HEK293 (cell line): Measurements from ENCODE around the gene NHSL2.
A peak's percentile ranks its signal among the peaks of the same experiment; 100 is the strongest.

Source experiments
- CTCF ChIA-PET: fragments of 350-600 bp; formaldehyde crosslinking; extraction: SDS; loops from one replicate; lab custom pipeline; 2021; ENCODE audit warnings: antibody characterized with exemption; lab: Yijun Ruan, JAX
- POLR2A ChIA-PET: fragments of 300-600 bp; formaldehyde crosslinking; extraction: SDS; loops from one replicate; lab custom pipeline; 2020; ENCODE audit warnings: antibody characterized with exemption, inconsistent platforms; lab: Yijun Ruan, JAX
- H3K27ac ChIP-seq: fragments of 200-500 bp; sonication (Bioruptor generic); 2 replicates; pipeline ENCODE4 v1.5.1; 2014; ENCODE audit warnings: low read depth, low read length, control low read depth, inconsistent platforms; ENCODE audit errors: extremely low read depth
- H3K36me3 ChIP-seq, 2 experiments: fragments of 200-500 bp in 1 of 2; sonication (Bioruptor generic) in 1 of 2; 1 replicate in 1 of 2; 2 replicates in 1 of 2; pipeline ENCODE4 v1.5.1; 2014 to 2017; ENCODE audit warnings: inconsistent platforms in 2 of 2, low read length in 2 of 2; ENCODE audit not compliant: control insufficient read depth in 2 of 2, insufficient read depth in 1 of 2
- H3K4me1 ChIP-seq: fragments of 200-500 bp; sonication (Bioruptor generic); 2 replicates; pipeline ENCODE4 v1.5.1; 2014; ENCODE audit warnings: mild to moderate bottlenecking, low read length, inconsistent platforms; ENCODE audit not compliant: control insufficient read depth, insufficient read depth
- H3K4me3 ChIP-seq: 2 replicates; pipeline ENCODE4 v1.5.1; 2011; ENCODE audit warnings: low read depth, mild to moderate bottlenecking, control low read depth, low read length, moderate library complexity
- H3K9me3 ChIP-seq: fragments of 200-500 bp; sonication (Bioruptor generic); 2 replicates; pipeline ENCODE4 v1.5.1; 2014; ENCODE audit warnings: low read depth, low read length, inconsistent platforms; ENCODE audit not compliant: control insufficient read depth, insufficient read depth
- HIC1 ChIP-seq: fragments of 450-650 bp; formaldehyde crosslinking; IDR thresholded peaks from 2 replicates; pipeline ENCODE4 v1.5.1; 2016; ENCODE audit warnings: missing biosample characterization, missing genetic modification characterization
- PRDM4 ChIP-seq: fragments of 450-650 bp; formaldehyde crosslinking; IDR thresholded peaks from 2 replicates; pipeline ENCODE4 v1.5.1; 2017; ENCODE audit warnings: missing biosample characterization, missing genetic modification characterization
- SALL2 ChIP-seq: fragments of 450-650 bp; formaldehyde crosslinking; IDR thresholded peaks from 2 replicates; pipeline ENCODE4 v1.5.0; 2017; ENCODE audit warnings: missing biosample characterization, mild to moderate bottlenecking, missing genetic modification characterization, borderline replicate concordance
- SETDB1 ChIP-seq: IDR thresholded peaks from one replicate; pipeline ENCODE4 v1.6.1; 2017; ENCODE audit warnings: mild to moderate bottlenecking, low read length, moderate library complexity, mixed read lengths; ENCODE audit not compliant: insufficient read length
- TCF7L2 ChIP-seq: IDR thresholded peaks from 2 replicates; pipeline ENCODE4 v1.6.1; 2011; ENCODE audit warnings: low read depth, mild to moderate bottlenecking, inconsistent platforms, low read length, moderate library complexity, borderline replicate concordance
- ZBTB10 ChIP-seq: fragments of 450-650 bp; formaldehyde crosslinking; IDR thresholded peaks from 2 replicates; pipeline ENCODE4 v1.5.1; 2016; ENCODE audit warnings: missing biosample characterization, missing genetic modification characterization
- ZBTB20 ChIP-seq: fragments of 450-650 bp; formaldehyde crosslinking; IDR thresholded peaks from 2 replicates; pipeline ENCODE4 v1.5.1; 2016; ENCODE audit warnings: missing biosample characterization, missing genetic modification characterization
- ZBTB48 ChIP-seq: fragments of 450-650 bp; formaldehyde crosslinking; IDR thresholded peaks from 2 replicates; pipeline ENCODE4 v1.5.1; 2016; ENCODE audit warnings: missing biosample characterization, missing genetic modification characterization
- ZNF114 ChIP-seq: fragments of 450-650 bp; formaldehyde crosslinking; IDR thresholded peaks from 2 replicates; pipeline ENCODE4 v1.5.0; 2017; ENCODE audit warnings: missing biosample characterization, missing genetic modification characterization
- ZNF24 ChIP-seq: fragments of 450-650 bp; formaldehyde crosslinking; IDR thresholded peaks from 2 replicates; pipeline ENCODE4 v1.5.1; 2016; ENCODE audit warnings: missing biosample characterization, missing genetic modification characterization
- ZNF350 ChIP-seq: fragments of 450-650 bp; formaldehyde crosslinking; IDR thresholded peaks from 2 replicates; pipeline ENCODE4 v1.5.0; 2017; ENCODE audit warnings: missing biosample characterization, mild to moderate bottlenecking, missing genetic modification characterization
- ZNF37A ChIP-seq: fragments of 450-650 bp; IDR thresholded peaks from 2 replicates; pipeline ENCODE4 v1.5.1; 2018; ENCODE audit warnings: missing biosample characterization, missing genetic modification characterization
- ZNF404 ChIP-seq: fragments of 450-650 bp; formaldehyde crosslinking; IDR thresholded peaks from 2 replicates; pipeline ENCODE4 v1.5.1; 2017; ENCODE audit warnings: missing biosample characterization, missing genetic modification characterization
- ZNF561 ChIP-seq: fragments of 450-650 bp; IDR thresholded peaks from 2 replicates; pipeline ENCODE4 v1.5.1; 2018; ENCODE audit warnings: missing biosample characterization, missing genetic modification characterization, borderline replicate concordance
- ZNF571 ChIP-seq: fragments of 450-650 bp; formaldehyde crosslinking; IDR thresholded peaks from 2 replicates; pipeline ENCODE4 v1.5.0; 2017; ENCODE audit warnings: missing biosample characterization, missing genetic modification characterization
- ZNF585B ChIP-seq: fragments of 450-650 bp; formaldehyde crosslinking; IDR thresholded peaks from 2 replicates; pipeline ENCODE4 v1.5.1; 2016; ENCODE audit warnings: missing biosample characterization, missing genetic modification characterization
- ZNF596 ChIP-seq: fragments of 450-650 bp; IDR thresholded peaks from 2 replicates; pipeline ENCODE4 v1.5.0; 2018; ENCODE audit warnings: missing biosample characterization, mild to moderate bottlenecking, missing genetic modification characterization, moderate library complexity
- ZNF707 ChIP-seq: fragments of 450-650 bp; formaldehyde crosslinking; IDR thresholded peaks from 2 replicates; pipeline ENCODE4 v1.5.1; 2016; ENCODE audit warnings: missing biosample characterization, missing genetic modification characterization
- ZSCAN16 ChIP-seq: fragments of 450-650 bp; formaldehyde crosslinking; IDR thresholded peaks from 2 replicates; pipeline ENCODE4 v1.5.1; 2016; ENCODE audit warnings: missing biosample characterization, missing genetic modification characterization
- ZXDB ChIP-seq: fragments of 450-650 bp; formaldehyde crosslinking; IDR thresholded peaks from 2 replicates; pipeline ENCODE4 v1.5.1; 2016; ENCODE audit warnings: missing biosample characterization, missing genetic modification characterization
- TF ChIP-seq, protein P1 (sequence below): fragments of 450-650 bp; formaldehyde crosslinking; IDR thresholded peaks from 2 replicates; pipeline ENCODE4 v1.5.1; 2016; ENCODE audit warnings: missing biosample characterization, missing genetic modification characterization, borderline replicate concordance
- TF ChIP-seq, protein P2 (sequence below): fragments of 450-650 bp; formaldehyde crosslinking; IDR thresholded peaks from 2 replicates; pipeline ENCODE4 v1.5.1; 2016; ENCODE audit warnings: missing biosample characterization, missing genetic modification characterization

The NHSL2 gene

GRCh38 chrX:72115380-72115779 is 204.7 kb downstream of the NHSL2 start:
- TF ChIP-seq ZSCAN16 (tag by site-specific recombination): no peak
- TF ChIP-seq TCF7L2: 0 out of 2 replicates have a peak, but pooled peaks have one; percentile 14
- TF ChIP-seq ZNF561 (tag by site-specific recombination): no peak
- no peaks in the 10 kb centered on the region for H3K9me3 ChIP-seq
- H3K4me1 ChIP-seq: no peaks in the 10 kb centered on the region
- POLR2A ChIA-PET: no interaction called here
- no peak overlapping the region for H3K27ac ChIP-seq
- H3K4me3 ChIP-seq: no peak overlapping the region
- CTCF ChIA-PET: interaction anchor here (0.9 to 1.3 kb wide), 2 partner anchors 11 to 96 kb away, joined by 4 to 8 read pairs; no protein-coding TSS in a partner anchor
- H3K36me3 ChIP-seq: no peaks in the 10 kb centered on the region

GRCh38 chrX:72117636-72118210 is 207.1 kb downstream of the NHSL2 start:
- no peak overlapping the region for H3K27ac ChIP-seq
- no peaks in the 10 kb centered on the region for H3K4me1 ChIP-seq
- POLR2A ChIA-PET: no interaction called here
- H3K36me3 ChIP-seq: no peaks in the 10 kb centered on the region
- no peaks in the 10 kb centered on the region for H3K9me3 ChIP-seq
- CTCF ChIA-PET: interaction anchor here (1.1 to 2.1 kb wide), 4 partner anchors 9 to 97 kb away, joined by 3 to 9 read pairs (median 6); no protein-coding TSS in a partner anchor
- no peak overlapping the region for H3K4me3 ChIP-seq
- TF ChIP-seq PRDM4 (tag by site-specific recombination): no peak
- no peak for TF ChIP-seq ZBTB20
- TF ChIP-seq ZNF585B (tag by site-specific recombination): no peak
- no peak for TF ChIP-seq ZNF114 (tag by site-specific recombination)
- TF ChIP-seq, protein P1, sequence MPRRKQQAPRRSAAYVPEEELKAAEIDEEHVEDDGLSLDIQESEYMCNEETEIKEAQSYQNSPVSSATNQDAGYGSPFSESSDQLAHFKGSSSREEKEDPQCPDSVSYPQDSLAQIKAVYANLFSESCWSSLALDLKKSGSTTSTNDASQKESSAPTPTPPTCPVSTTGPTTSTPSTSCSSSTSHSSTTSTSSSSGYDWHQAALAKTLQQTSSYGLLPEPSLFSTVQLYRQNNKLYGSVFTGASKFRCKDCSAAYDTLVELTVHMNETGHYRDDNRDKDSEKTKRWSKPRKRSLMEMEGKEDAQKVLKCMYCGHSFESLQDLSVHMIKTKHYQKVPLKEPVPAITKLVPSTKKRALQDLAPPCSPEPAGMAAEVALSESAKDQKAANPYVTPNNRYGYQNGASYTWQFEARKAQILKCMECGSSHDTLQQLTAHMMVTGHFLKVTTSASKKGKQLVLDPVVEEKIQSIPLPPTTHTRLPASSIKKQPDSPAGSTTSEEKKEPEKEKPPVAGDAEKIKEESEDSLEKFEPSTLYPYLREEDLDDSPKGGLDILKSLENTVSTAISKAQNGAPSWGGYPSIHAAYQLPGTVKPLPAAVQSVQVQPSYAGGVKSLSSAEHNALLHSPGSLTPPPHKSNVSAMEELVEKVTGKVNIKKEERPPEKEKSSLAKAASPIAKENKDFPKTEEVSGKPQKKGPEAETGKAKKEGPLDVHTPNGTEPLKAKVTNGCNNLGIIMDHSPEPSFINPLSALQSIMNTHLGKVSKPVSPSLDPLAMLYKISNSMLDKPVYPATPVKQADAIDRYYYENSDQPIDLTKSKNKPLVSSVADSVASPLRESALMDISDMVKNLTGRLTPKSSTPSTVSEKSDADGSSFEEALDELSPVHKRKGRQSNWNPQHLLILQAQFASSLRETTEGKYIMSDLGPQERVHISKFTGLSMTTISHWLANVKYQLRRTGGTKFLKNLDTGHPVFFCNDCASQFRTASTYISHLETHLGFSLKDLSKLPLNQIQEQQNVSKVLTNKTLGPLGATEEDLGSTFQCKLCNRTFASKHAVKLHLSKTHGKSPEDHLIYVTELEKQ: peak; percentile 29; the same call in 1 of the 2 replicates
- TF ChIP-seq ZNF37A (tag by site-specific recombination): no peak
- no peak for TF ChIP-seq ZNF707 (tag by site-specific recombination)
- TF ChIP-seq ZNF404 (tag by site-specific recombination): no peak; the same call in 1 of the 2 replicates
- TF ChIP-seq SETDB1: no peak
- no peak for TF ChIP-seq ZBTB10 (tag by site-specific recombination)
- no peak for TF ChIP-seq ZNF596
- peak; percentile 72 for TF ChIP-seq ZXDB (tag by site-specific recombination)
- no peak for TF ChIP-seq ZNF571 (tag by site-specific recombination)
- TF ChIP-seq ZBTB48 (tag by site-specific recombination): no peak
- TF ChIP-seq ZNF24 (tag by site-specific recombination): no peak
- TF ChIP-seq HIC1 (tag by site-specific recombination): no peak
- TF ChIP-seq ZNF350 (tag by site-specific recombination): no peak
- no peak for TF ChIP-seq SALL2 (tag by site-specific recombination)
- TF ChIP-seq, protein P2, sequence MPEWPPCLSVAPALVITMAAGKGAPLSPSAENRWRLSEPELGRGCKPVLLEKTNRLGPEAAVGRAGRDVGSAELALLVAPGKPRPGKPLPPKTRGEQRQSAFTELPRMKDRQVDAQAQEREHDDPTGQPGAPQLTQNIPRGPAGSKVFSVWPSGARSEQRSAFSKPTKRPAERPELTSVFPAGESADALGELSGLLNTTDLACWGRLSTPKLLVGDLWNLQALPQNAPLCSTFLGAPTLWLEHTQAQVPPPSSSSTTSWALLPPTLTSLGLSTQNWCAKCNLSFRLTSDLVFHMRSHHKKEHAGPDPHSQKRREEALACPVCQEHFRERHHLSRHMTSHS: no peak
